ENCODE results near the gene VIPR2.

- TF ChIP-seq CTCF (IDR thresholded peaks at IDR 0.05) (no peak), POLR2A (IDR thresholded peaks at IDR 0.05) (no peak)
Measured at GRCh38 chr7:158995514-158995913, 149.2 kb downstream of the VIPR2 start.
